GM19238 (cell line): Measurements from ENCODE around the gene PIWIL1.

Experiments used
- DNase-seq: peaks from one replicate; pipeline ENCODE4 v3.0.0; 2011; ENCODE audit warnings: low spot score; ENCODE audit not compliant: insufficient read length

The PIWIL1 gene

DNA sequence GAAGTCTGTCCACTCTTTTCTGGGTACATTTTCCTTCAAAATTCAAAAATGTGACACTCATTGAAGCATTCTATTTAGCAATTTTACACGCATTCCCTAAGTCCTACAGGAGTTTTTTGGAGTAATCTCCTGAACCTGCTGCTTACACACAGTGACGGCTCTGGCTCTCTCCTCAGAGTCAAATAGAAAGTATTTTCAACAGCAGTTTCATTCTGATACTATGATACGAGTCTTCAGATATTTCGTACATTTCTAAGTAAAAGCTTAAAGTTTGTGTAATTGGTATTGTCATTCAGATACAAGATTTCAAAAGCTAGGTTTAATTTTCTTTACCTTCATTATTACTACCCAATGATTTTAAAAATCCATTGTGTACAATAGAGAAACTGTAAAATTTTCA is 36.4 kb downstream of the PIWIL1 start:
- DNase-seq: no peak

DNA sequence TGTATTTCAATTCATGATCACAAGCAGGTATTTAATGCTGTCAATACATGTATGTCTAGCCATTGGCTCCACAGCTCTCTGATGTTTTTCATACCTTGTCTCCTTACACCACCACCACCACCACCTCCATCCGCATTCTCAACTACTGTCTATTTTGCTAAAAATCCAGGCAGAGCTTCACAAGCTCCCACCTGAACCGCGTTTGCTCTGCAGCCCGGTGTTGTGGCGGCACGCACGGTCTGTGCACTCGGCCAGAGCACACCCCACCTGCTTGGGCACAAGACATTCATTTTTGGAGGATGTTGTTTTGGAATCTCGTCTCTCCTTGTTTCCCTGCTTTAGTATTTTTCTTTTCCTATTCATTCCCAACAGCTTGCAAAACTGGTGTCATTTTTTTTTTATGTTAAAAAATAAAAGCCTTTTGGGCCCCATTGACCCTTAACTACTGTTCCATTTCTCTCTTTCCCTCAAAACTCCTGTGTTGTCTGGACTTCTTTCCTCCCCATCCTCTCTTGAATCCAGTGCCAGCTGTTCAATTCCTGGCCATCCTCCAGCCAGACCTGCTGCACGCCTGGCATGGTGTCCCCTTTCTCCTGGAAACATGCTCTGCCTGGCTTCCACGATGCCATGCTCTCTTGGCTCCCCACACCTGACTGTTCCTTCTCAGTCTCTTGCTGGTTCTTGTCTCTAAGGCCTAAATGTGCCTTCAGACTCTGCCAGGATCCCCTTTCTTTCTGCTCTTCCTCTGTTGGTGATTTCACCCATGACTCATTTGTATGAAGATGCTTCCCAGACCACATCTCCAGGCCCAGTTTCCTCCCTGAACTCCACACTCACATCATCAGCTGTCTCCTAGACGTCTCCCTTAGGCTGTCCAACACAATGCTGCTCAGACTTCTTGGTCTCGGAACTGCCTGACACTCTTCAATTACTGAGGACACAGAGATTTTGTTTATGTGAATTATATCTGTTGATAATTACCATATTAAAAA is 37.9 kb downstream of the PIWIL1 start:
- DNase-seq: no peak

DNA sequence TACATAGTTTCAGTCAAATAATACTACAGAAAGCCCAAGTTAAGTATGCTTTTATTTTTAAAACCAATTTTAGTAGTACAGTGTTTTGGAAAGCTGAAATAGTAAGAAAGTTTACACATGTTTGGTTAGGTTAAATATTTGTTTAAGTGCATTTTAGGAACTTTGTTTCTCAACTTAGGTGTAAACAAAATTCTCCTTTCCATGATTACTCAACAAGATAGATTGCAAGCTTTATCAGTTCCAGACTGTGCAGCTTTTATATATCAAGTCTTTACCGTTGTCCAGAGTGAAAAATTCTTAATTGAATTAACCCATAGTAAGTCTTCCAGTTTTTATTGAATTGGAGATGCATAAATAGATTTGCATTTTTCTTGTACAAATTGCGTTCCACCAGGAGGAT is 45.1 kb downstream of the PIWIL1 start:
- no peak for DNase-seq

DNA sequence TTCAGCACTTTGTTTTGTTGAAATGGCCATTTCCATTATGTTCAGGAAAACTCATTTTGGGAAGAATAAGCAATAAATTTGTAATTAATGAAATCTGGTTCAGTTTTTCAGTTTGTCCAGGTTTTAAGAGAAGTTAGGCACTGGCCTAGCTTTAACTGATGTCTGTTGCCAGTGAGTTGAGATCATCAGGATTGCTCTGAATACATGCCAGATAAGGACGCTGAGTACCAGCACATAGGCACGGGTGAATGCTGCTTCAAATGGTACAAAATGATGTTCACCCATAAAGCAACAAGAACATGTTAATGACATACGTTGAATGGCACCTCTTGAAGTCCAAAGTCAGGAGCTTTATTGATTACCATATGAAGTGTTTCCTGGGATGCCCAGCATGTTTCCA is 46.5 kb downstream of the PIWIL1 start:
- no peak for DNase-seq

DNA sequence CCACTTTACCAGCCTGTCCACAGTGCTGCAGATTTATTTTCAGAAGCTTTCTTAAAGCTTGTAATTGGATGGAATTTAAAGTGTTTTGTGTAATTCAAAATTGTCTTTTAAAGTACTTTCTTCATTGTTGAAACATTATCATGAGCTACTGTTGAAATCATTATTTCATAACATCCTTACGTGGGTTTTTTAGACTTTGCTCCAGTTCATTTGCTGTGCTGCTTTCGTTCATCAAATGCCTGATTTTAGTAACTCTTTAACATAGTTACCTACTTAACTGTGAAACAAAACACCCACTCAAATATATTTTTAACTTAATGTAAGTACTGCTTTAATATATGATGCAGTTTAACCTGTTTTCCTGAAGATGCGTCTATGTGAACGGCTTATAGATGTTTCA is 47.5 kb downstream of the PIWIL1 start:
- no peak for DNase-seq

DNA sequence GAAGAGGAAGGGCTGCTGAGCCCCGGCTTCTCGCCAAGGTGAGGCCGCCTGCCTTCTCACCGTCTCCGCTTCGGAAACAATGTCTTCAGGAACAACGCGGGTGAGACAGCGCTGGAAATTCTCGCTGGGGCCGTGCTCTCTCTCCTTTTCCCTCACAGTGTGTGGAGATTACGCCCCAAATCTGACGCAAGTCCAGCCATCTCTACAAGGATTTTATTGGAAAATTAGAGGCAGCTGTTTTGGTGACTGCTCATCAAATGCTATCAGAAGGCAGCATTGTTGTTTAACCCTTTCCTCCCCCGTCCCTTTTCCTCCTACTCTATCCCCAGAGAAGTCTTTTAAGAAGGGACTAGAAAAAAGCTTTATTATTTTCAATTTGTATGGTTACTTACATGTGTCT is 53.5 kb downstream of the PIWIL1 start:
- no peak for DNase-seq

DNA sequence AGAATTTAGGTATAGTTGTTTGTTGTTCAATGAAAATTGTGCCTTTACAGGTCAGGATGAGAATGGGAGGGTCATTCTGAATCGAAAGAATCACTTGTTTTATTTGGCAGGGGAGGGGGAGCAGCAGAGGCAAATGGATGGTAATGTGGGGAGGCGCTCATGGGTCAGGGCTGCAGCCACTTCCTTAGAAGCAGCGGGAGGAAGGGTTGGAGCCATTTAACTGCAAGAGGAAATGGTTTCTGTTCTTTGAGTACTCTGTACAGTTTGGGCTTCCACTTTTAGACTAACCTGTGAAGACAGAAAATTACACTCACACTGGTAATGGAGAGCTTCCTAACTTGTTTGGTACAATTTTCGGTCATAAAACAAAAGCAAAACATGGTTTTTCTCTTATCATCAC is 57.2 kb downstream of the PIWIL1 start:
- no peak for DNase-seq

DNA sequence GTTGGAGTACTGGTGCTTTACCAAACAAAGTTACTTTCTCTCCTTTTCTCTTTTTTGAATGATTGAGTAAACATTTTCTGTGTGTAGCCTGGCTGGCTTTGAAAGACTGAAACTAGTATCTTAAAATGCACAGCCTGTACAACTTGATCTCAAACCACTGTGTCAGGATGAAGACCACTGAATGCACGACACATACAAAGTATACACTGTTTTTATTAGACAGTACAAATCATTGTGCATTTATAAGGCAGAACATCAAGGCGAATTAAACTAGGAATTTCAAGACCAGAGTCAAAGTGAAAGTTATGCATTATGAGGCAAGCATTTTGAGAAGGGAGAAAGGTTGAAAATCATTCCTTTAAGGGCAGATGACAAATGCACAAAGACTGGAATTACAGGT is 59.0 kb downstream of the PIWIL1 start:
- DNase-seq: no peak

DNA sequence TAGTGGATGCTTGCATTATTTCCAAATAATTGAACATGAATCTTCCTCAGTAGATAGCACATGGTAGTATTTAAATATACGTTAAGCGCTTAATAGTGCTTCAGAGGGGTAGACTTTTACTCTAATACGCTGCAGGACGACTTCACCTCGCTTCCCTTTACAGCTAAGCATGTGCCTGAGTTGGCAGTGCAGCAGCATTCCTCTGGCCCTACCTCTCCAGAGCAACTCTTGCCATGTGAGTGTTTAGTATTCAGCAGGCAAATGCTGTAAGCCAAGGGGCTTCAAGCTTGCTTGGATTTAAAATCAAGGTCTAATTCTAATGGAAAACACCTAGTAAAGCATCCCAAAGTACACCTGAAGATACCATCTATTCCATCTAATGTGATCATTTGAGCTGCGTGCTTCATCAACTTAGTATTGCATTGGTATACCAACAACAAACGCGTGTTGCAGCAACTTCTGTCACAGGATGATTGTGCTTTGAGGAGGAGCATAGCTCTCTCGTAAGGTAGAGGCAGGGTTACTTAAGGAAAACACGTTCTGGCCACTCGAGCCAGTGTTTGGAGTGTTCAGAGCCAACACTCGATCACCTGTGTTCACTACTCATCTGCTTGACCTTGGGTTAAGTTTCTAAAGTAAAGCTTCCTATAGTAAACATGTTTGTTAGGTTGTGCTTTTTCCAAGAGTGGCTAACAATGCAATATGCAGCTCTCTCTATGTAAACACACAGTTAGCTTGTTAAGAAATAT is 60.6 kb downstream of the PIWIL1 start:
- DNase-seq: no peak

DNA sequence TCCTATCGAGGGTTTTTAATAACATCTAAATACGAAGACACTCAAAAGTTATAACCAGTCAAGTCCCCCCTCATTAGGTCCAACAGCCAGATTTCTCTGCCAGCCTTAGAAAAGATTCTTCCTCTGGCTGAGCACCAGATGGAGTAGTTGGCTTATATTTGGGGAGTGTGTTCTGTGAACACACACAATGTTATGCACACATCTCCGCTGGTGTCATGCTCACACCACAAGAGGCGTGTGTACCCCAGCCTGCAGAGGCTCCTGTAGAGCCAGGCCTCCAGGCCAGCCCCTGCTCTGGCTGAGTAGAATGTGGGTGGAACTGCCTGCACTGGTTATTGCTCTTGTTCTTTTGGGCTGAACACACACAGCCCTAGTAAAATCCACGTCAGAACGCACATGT is 64.0 kb downstream of the PIWIL1 start:
- DNase-seq: no peak

DNA sequence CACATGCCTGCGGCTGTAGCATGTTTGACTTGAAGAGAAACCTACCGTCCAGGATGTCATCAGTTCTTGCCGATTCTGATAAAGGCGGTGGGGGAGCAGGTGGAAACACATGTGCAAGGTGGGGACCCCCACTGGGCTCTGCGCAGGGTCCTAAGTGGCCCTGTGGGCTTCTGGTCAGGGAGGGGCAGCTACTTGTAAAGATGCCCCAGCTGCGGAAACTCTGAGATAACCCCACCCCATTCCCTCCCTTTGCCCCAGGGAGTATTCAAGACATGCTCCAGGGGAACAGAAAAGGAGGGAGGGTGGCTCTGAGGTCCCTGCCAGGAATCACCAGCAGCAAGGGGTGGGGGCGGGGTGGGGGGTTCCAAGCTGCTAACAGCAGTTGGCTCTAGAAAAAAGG is 67.6 kb downstream of the PIWIL1 start:
- no peak for DNase-seq

DNA sequence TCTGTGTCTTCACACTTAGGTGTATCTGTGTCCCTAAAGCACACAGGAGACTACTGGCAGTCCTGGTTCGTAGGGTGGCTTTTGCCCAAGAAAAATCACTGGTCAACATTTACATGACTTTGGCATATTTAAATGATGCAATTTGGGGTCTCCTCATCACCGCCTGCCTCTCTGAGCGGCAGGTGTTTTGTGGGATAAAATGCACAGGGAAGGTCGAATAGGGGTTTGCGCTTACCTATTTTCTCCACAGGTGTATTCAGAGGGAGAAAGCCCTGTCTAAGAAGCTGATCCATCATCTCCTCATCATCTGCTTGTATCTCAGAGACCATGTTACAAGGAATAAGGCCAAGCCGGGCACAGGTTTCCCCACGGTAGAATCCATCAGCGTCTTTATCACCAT is 74.7 kb downstream of the PIWIL1 start:
- no peak for DNase-seq

DNA sequence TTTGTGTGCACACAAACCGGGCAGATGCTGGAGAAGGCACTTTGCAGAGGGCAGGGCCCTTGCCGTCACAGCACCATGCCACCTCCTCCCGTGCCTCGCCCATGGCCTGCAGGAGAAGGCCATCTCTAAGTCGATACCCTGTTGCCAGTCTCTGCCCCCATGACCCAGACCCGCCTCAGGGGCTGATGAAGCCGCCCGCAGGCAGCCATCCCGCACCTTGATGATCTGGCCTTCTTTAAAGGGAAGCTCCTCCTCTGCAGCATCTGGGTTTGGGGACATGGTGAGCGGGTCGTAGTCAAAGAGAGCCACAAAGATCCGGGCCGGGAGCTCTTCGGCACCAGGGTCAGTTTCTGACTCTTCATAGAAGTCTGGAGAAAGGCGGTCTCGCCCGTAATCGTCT is 76.2 kb downstream of the PIWIL1 start:
- no peak for DNase-seq

DNA sequence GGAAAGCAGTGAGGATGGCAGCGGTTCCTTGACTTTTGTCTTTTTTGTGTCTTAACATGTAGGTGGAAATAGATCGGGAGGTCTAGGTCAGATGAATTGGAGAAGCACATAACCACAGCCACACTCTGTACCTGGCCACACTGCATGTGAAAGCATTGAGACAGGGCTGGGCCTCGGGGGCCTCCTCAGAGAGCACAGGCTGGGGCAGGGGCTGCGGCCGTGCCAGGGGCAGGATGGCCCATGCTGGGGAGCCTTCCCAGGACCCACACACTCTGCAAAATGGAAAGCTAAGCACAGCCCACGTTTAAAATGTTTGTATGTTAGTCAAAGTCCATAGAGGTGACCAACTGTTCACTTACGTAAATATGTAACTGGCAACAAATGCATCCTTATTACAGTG is 76.7 kb downstream of the PIWIL1 start:
- DNase-seq: no peak

DNA sequence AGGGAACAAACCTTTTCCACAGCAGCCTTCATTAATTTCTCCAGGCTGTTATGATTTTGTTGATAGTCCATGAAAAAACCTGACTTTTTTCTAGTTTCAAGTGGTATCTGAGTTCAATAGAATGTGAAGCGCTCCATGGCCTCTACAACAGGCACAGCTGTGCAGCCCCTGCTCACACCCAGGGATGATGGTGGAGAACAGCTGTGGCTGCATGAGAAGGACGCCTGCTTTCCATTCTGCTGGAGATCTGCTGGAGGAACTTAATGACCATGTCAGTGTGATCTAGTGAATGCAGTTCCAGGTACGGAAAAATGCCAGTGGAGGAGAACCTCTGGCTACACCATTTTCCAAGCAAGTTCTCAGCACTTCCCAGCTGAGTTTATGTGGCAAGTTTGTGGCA is 80.6 kb downstream of the PIWIL1 start:
- DNase-seq: no peak

DNA sequence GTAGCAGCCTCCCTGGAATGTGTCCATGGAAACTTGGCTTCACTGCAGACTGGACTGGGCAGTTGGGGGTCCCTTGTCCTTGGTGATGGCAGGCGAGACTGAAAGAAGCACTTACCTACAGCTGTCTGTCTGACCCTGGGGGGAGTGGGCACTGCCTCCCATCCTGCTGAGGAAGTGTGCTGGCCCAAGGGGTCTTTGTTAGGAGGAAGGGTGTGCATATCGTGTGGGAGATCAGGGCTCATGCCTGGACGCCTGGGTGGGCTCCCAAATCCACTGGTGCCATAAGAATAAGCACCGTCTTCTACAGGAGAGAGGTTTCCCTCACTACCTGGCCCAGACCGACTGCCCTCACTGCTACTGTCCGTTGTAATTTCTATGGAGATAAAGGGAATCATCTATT is 81.4 kb downstream of the PIWIL1 start:
- no peak for DNase-seq

DNA sequence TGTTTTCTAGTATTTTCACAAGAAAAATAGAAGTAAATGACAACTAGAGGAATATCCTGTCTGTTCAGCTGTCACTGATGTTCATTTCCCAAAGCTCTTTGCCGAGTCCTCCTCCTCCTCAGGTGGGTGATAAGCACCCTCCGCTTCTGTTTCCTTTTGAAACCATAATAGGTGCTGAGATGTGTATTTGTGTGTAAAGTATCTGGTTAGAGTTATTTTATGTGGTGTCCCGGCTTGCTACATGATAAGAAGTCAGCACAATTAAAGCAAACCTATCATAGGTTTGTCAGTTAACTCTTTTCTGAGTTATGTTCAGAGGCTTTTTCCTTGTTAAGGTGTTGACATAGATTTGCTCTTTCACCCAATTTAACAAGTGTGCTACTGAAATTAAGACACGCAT is 82.4 kb downstream of the PIWIL1 start:
- no peak for DNase-seq

DNA sequence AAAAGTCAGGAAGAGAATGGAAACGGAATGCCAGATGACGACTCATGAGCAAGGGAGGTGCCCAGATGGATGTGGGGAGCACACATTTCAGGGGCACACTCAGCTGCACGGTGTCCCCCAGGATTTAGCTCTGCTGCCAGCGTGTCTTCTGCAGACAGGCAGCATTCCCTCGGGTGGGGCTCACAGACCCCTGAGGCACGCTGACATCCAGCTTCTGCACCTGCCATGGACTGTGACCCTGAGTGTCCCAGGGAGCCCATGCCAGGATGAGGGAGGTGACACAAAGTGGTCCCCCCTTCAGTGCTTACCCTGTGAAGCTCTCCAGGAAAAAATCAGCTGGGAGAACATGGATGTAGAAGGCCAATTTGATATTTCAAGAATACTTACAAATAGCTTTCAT is 84.2 kb downstream of the PIWIL1 start:
- no peak for DNase-seq
